ENCODE results near the gene TTK. TPM values are rescaled to one million over a fixed set of nuclear protein-coding genes. Genes with fewer than 3 reads are reported as not detected.

TTK gene
- total RNA-seq, 2 donors from 2014 or later = 4.3 to 16.4 TPM

- Histone ChIP-seq H3K9me3 (no peaks in the 10 kb centered on the region), H3K27ac (no peak overlapping the region), H3K4me1 (replicated peaks) (no peaks in the 10 kb centered on the region), H3K36me3 (no peaks in the 10 kb centered on the region), H3K27me3 (replicated peaks; ENCODE audit: insufficient read depth) (no peaks in the 10 kb centered on the region), H3K4me3 (no peak overlapping the region)
- intact Hi-C loops (cut with DNase I) = no loop called here
- DNase-seq (ENCODE audit: low spot score) = no peak
- WGBS = 75% methylated on average over 1 of the region's 1 CpG
- no peak for TF ChIP-seq POLR2AphosphoS5 (IDR thresholded peaks at IDR 0.05)
- no peak for TF ChIP-seq CTCF (IDR thresholded peaks at IDR 0.05)
- no peak for TF ChIP-seq POLR2A (IDR thresholded peaks at IDR 0.05)
Observed at GRCh38 chr6:79989641-79990040, 14.8 kb upstream of the TTK start.

GRCh38 chr6:79993012-79993910 lies 11.2 kb upstream of the TTK start:
- no peak overlapping the region for H3K4me3 ChIP-seq
- intact Hi-C loops (cut with DNase I) = no loop called here
- no peaks in the 10 kb centered on the region for H3K36me3 ChIP-seq
- no peak for TF ChIP-seq CTCF (IDR thresholded peaks at IDR 0.05)
- no peak for TF ChIP-seq POLR2A (IDR thresholded peaks at IDR 0.05)
- TF ChIP-seq POLR2AphosphoS5 (IDR thresholded peaks at IDR 0.05) = no peak
- H3K27ac ChIP-seq = no peak overlapping the region
- no peaks in the 10 kb centered on the region for H3K4me1 ChIP-seq (replicated peaks)
- H3K27me3 ChIP-seq (replicated peaks; ENCODE audit: insufficient read depth) = no peaks in the 10 kb centered on the region
- DNase-seq (ENCODE audit: low spot score) = no peak
- 69% methylated on average over 2 of the region's 2 CpGs for WGBS
- no peaks in the 10 kb centered on the region for H3K9me3 ChIP-seq

- Histone ChIP-seq H3K27me3 (replicated peaks; ENCODE audit: insufficient read depth) (no peaks in the 10 kb centered on the region), H3K27ac (no peak overlapping the region), H3K4me1 (replicated peaks) (no peaks in the 10 kb centered on the region), H3K36me3 (no peaks in the 10 kb centered on the region), H3K4me3 (no peak overlapping the region), H3K9me3 (no peaks in the 10 kb centered on the region)
- no peak for DNase-seq (ENCODE audit: low spot score)
- TF ChIP-seq CTCF (IDR thresholded peaks at IDR 0.05) (no peak), POLR2AphosphoS5 (IDR thresholded peaks at IDR 0.05) (no peak), POLR2A (IDR thresholded peaks at IDR 0.05) (no peak)
- intact Hi-C loops (cut with DNase I) = no loop called here
Observed at GRCh38 chr6:79993911-79994309, 10.5 kb upstream of the TTK start.

GRCh38 chr6:79997728-79998127 lies 6.7 kb upstream of the TTK start:
- intact Hi-C loops (cut with DNase I) = no loop called here
- Histone ChIP-seq H3K27ac (no peak overlapping the region), H3K36me3 (no peaks in the 10 kb centered on the region), H3K4me1 (replicated peaks) (no peaks in the 10 kb centered on the region), H3K27me3 (replicated peaks; ENCODE audit: insufficient read depth) (no peaks in the 10 kb centered on the region), H3K4me3 (no peak overlapping the region), H3K9me3 (no peaks in the 10 kb centered on the region)
- WGBS = 79% methylated on average over 1 of the region's 1 CpG
- DNase-seq (ENCODE audit: low spot score) = no peak
- TF ChIP-seq POLR2AphosphoS5 (IDR thresholded peaks at IDR 0.05) (no peak), POLR2A (IDR thresholded peaks at IDR 0.05) (no peak), CTCF (IDR thresholded peaks at IDR 0.05) (no peak)

GRCh38 chr6:80001337-80001736 lies 3.1 kb upstream of the TTK start:
- no peak for DNase-seq (ENCODE audit: low spot score)
- intact Hi-C loops (cut with DNase I) = no loop called here
- 67% methylated on average over 1 of the region's 1 CpG for WGBS

More at GRCh38 chr6:80001337-80001736, 3.1 kb upstream of the TTK start:
- Histone ChIP-seq H3K27me3 (replicated peaks; ENCODE audit: insufficient read depth) (no peaks in the 10 kb centered on the region), H3K36me3 (no peaks in the 10 kb centered on the region), H3K27ac (no peak overlapping the region), H3K4me3 (no peak overlapping the region), H3K9me3 (no peaks in the 10 kb centered on the region), H3K4me1 (replicated peaks) (no peaks in the 10 kb centered on the region)
- TF ChIP-seq POLR2A (IDR thresholded peaks at IDR 0.05) (no peak), CTCF (IDR thresholded peaks at IDR 0.05) (no peak), POLR2AphosphoS5 (IDR thresholded peaks at IDR 0.05) (no peak)
